Measurements from ENCODE around the gene BRCA1. TPM values are rescaled to one million over a fixed set of nuclear protein-coding genes. Genes with fewer than 3 reads are reported as not detected.

Gene BRCA1
- total RNA-seq, 4 donors from 2014 or later = 4.6 to 9.8 (median 6.9) TPM

DNA sequence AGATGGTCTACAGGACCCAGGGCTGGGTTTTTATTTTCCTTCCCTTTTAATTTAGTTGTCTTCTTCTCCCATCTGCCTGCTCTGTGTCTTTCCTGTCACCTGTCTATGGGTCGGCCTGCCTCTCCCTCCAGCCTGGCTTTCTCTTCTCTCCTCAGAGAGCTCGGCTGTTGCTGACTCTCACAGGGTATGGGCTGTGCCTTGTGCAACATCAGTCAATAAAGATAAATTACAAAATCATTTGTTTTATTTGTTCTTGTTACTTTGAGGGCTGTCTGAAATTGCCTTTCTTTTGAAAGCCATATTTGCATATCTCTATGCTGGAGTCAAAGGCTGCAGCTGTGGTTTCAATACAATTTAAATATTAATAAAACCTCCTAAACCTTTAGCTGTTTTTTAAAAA is 84.5 kb downstream of the BRCA1 start:
- DNase-seq (ENCODE audit: low spot score in 2 of 2) = no peak
- Histone ChIP-seq H3K4me1 (peaks cover 0 to 4% (median 0%) of the 10 kb centered on the region in 4 donors), H3K36me3 (peaks cover 0 to 8% (median 0%) of the 10 kb centered on the region in 3 donors), H3K27me3 (no peaks in the 10 kb centered on the region), H3K27ac (no peak overlapping the region), H3K9me3 (no peaks in the 10 kb centered on the region), H3K4me3 (no peak overlapping the region)
- 83 to 87% methylated on average over 2 of the region's 2 CpGs for WGBS, 2 donors
- TF ChIP-seq EP300 (IDR thresholded peaks at IDR 0.05) (no peak), POLR2A (IDR thresholded peaks at IDR 0.05) (no peak), CTCF (IDR thresholded peaks at IDR 0.05) (no peak)

DNA sequence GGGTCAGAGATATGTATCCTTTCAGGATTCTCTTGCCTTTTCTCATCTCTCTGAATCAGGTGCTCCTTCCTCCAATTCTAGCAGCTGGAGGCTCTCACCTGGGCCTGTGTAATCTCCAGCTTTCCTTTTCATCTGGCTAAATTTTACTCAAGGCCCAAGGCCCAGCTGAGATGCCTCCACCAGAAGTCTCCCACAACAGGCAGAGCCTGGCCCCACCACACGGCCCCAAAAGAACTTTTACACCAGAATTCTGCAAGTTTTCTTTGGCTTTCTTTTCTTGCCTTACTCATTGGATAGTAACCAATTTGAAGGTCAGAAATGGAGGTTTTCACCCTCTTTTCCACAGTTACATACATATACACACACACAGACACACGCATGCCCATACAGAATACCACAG is 85.5 kb downstream of the BRCA1 start:
- peaks cover 0 to 6% (median 0%) of the 10 kb centered on the region in 4 donors for H3K4me1 ChIP-seq
- 91% methylated on average over 2 of the region's 2 CpGs for WGBS, 2 donors
- no peaks in the 10 kb centered on the region for H3K36me3 ChIP-seq
- no peak overlapping the region for H3K4me3 ChIP-seq
- no peaks in the 10 kb centered on the region for H3K27me3 ChIP-seq
- H3K9me3 ChIP-seq = no peaks in the 10 kb centered on the region
- H3K27ac ChIP-seq = no peak overlapping the region
- DNase-seq (ENCODE audit: low spot score in 2 of 2) = no peak
- no peak for TF ChIP-seq POLR2A (IDR thresholded peaks at IDR 0.05)

DNA sequence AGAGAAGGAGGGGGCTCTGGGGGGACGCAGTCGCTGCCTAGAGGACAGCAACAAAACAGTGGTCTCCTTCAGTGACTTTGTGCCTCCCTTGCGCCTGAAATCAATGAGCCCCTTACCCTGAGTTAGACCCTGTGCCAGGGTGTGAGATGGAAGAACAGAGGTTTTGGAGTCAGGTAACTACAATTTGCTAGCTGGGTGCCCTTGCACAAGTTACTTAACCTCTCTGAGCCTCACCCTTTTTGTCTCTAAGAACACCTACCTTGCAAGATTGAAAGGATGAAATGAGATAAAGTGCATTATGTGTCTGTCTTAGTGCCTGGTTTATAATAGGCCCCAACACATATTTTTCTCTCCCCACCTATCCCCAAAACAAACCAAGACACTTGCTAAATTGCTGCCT is 90.3 kb downstream of the BRCA1 start:
- no peak for DNase-seq (ENCODE audit: low spot score in 2 of 2)
- Histone ChIP-seq H3K4me1 (peaks cover 0 to 10% (median 0%) of the 10 kb centered on the region in 4 donors), H3K4me3 (no peak overlapping the region), H3K27ac (no peak overlapping the region), H3K27me3 (no peaks in the 10 kb centered on the region), H3K9me3 (no peaks in the 10 kb centered on the region), H3K36me3 (no peaks in the 10 kb centered on the region)
- 58 to 61% methylated on average over 3 of the region's 3 CpGs for WGBS, 2 donors
- TF ChIP-seq CTCF (IDR thresholded peaks at IDR 0.05) (no peak), POLR2A (IDR thresholded peaks at IDR 0.05) (no peak), EP300 (IDR thresholded peaks at IDR 0.05) (no peak)

DNA sequence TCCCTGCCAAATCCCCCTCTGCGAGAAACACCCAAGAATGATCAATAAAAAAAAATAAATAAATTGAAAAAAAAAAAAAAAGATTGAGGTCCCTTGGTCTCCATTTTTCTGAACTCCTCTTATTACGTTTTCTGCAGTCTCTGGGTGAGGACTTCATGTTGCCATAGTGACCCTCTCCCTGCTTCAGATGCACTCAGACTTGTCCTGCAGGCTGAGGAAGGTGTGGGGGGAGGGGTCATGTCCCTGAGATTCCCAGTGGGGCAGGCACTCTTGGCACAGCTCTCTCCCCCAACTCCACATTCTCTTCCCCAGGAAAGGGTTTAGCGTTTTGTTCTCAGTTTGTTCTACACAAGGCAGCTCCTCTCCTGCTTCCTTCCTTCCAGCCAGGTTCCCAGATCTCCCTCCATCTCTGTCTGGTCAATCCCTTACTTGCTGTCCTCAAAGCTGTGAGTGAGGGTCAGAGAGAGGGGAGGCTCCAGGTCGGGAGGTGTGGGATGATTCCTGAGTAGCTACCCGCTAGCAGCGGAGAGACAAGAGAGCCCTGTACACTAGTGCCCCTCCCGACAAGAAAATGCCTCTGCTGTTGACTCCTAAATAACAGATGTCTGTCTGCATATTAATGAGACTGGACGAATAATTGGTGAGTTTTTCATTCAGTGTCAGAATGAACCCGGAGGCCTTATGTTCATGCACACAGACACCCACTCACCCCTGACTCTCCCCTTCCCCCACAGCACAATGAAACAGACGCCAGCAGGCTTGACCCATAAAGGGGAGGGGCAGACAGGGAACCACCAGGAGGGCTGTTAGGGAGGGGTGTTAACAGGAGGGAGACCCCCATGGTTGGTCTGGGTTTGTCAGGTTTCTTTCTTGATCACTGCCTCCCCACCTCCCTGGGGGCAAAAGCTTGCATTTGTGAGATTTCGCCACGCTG is 90.9 kb downstream of the BRCA1 start:
- WGBS, 2 donors = 38 to 42% methylated on average over 12 of the region's 12 CpGs
- Histone ChIP-seq H3K4me3 (no peak overlapping the region), H3K36me3 (no peaks in the 10 kb centered on the region), H3K27ac (peak overlapping the region in 2 of 4 donors; percentile 7 to 40), H3K27me3 (no peaks in the 10 kb centered on the region), H3K4me1 (peaks cover 0 to 10% (median 0%) of the 10 kb centered on the region in 4 donors), H3K9me3 (no peaks in the 10 kb centered on the region)
- no peak for DNase-seq (ENCODE audit: low spot score in 2 of 2)
- TF ChIP-seq EP300 (IDR thresholded peaks at IDR 0.05) = no peak
- TF ChIP-seq POLR2A (IDR thresholded peaks at IDR 0.05) = no peak
- TF ChIP-seq CTCF (IDR thresholded peaks at IDR 0.05) = no peak

GRCh38 chr17:43031666-43032065 is 93.5 kb downstream of the BRCA1 start:
- Histone ChIP-seq H3K4me3 (no peak overlapping the region), H3K4me1 (peaks cover 0 to 10% (median 0%) of the 10 kb centered on the region in 4 donors), H3K36me3 (no peaks in the 10 kb centered on the region), H3K27ac (no peak overlapping the region), H3K9me3 (no peaks in the 10 kb centered on the region), H3K27me3 (no peaks in the 10 kb centered on the region)
- TF ChIP-seq EP300 (IDR thresholded peaks at IDR 0.05) = no peak
- no peak for TF ChIP-seq POLR2A (IDR thresholded peaks at IDR 0.05)
- TF ChIP-seq CTCF (IDR thresholded peaks at IDR 0.05) = no peak
- 80 to 88% methylated on average over 3 of the region's 3 CpGs for WGBS, 2 donors
- DNase-seq (ENCODE audit: low spot score in 2 of 2) = no peak

Data from tibial nerve (tissue), 4 donors.